Activated B cell treated with CpG ODN at 0.5 μM for 24 hours (primary cell): ENCODE results near the gene CNNM2. TPM values are rescaled to one million over a fixed set of nuclear protein-coding genes. Genes with fewer than 3 reads are reported as not detected.
A peak's percentile ranks its signal among the peaks of the same experiment; 100 is the strongest.

Experiments
- ATAC-seq: fragments of 200-7000 bp; cut with Tn5 transposase; one replicate; pipeline ENCODE4 v1.10.0; 2021; ENCODE audit warnings: low read depth, mild to moderate bottlenecking, moderate library complexity
- CTCF ChIA-PET: fragments of 350-600 bp; sonication (Branson Sonifier 250); formaldehyde crosslinking; loops from one replicate; lab custom pipeline; 2021; ENCODE audit warnings: antibody characterized with exemption; lab: Charles Lee
- POLR2A ChIA-PET: fragments of 350-600 bp; sonication (Branson Sonifier 250); formaldehyde crosslinking; loops from one replicate; lab custom pipeline; 2021; ENCODE audit warnings: antibody characterized with exemption; lab: Charles Lee
- DNase-seq: peaks from one replicate; pipeline ENCODE4 v3.0.0; 2022
- H3K27ac Mint-ChIP-seq: one replicate; pipeline ENCODE4 v1.8.0; 2020; ENCODE audit warnings: mixed read lengths
- H3K27me3 Mint-ChIP-seq: one replicate; pipeline ENCODE4 v1.8.0; 2021; ENCODE audit warnings: mixed read lengths
- H3K36me3 Mint-ChIP-seq: one replicate; pipeline ENCODE4 v1.8.0; 2021; ENCODE audit warnings: low read depth, mixed read lengths
- H3K4me1 Mint-ChIP-seq: one replicate; pipeline ENCODE4 v1.8.0; 2021; ENCODE audit warnings: mixed read lengths
- H3K4me3 Mint-ChIP-seq: one replicate; pipeline ENCODE4 v1.8.0; 2020; ENCODE audit warnings: mild to moderate bottlenecking, mixed read lengths
- H3K9me3 Mint-ChIP-seq: one replicate; pipeline ENCODE4 v1.8.0; 2020; ENCODE audit warnings: mixed read lengths
- intact Hi-C: fragments of 100-400 bp; cut with micrococcal nuclease; formaldehyde crosslinking; loops from one replicate; pipeline ENCODE4 v1.15.1; 2024
- total RNA-seq: library from RNA; stranded (reverse); gene quantifications from 2 replicates; pipeline ENCODE4 v1.2.3, GENCODE V29; 2022
- TF ChIP-seq, protein P1 (sequence below): fragments of 200-600 bp; IDR thresholded peaks from one replicate; pipeline ENCODE4 v1.8.0; 2022; ENCODE audit warnings: antibody characterized with exemption, mild to moderate bottlenecking

CNNM2 gene
- total RNA-seq, 1 donor from 2014 or later, result 7.3 TPM

DNA sequence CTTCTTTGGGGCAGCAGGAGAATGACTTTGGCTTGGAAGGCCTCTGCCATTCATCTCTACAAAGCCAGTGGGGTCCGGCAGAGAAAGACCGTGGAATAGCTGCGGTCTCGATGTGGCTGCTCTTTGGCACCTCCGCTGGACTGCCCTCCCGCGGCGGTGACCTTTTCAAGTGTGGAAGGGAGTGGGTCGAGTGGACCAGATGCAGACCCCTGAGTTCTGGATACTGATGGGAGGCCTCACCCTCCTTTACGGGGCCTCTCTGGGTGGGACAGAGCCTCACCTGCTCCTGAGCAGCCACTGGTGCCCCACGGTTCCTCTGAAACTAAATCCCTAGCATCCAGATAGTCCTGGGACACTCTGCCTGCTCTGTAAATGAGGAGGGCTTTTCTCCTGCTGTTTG, 161.9 kb downstream of the CNNM2 start:
- DNase-seq (no peak), ATAC-seq (no peak)
- TF ChIP-seq, protein P1, sequence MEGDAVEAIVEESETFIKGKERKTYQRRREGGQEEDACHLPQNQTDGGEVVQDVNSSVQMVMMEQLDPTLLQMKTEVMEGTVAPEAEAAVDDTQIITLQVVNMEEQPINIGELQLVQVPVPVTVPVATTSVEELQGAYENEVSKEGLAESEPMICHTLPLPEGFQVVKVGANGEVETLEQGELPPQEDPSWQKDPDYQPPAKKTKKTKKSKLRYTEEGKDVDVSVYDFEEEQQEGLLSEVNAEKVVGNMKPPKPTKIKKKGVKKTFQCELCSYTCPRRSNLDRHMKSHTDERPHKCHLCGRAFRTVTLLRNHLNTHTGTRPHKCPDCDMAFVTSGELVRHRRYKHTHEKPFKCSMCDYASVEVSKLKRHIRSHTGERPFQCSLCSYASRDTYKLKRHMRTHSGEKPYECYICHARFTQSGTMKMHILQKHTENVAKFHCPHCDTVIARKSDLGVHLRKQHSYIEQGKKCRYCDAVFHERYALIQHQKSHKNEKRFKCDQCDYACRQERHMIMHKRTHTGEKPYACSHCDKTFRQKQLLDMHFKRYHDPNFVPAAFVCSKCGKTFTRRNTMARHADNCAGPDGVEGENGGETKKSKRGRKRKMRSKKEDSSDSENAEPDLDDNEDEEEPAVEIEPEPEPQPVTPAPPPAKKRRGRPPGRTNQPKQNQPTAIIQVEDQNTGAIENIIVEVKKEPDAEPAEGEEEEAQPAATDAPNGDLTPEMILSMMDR, result no peak
- Mint-ChIP-seq H3K4me3 (no peak overlapping the region), H3K27ac (no peak overlapping the region), H3K9me3 (no peaks in the 10 kb centered on the region), H3K4me1 (no peaks in the 10 kb centered on the region), H3K36me3 (peaks cover 36% of the 10 kb centered on the region), H3K27me3 (no peaks in the 10 kb centered on the region)
- CTCF ChIA-PET, result interaction anchor here (1.5 kb wide), 1 partner anchor 165 kb away, joined by 3 read pairs; no protein-coding TSS in a partner anchor
- POLR2A ChIA-PET, result no interaction called here
- intact Hi-C loops, result no loop called here

DNA sequence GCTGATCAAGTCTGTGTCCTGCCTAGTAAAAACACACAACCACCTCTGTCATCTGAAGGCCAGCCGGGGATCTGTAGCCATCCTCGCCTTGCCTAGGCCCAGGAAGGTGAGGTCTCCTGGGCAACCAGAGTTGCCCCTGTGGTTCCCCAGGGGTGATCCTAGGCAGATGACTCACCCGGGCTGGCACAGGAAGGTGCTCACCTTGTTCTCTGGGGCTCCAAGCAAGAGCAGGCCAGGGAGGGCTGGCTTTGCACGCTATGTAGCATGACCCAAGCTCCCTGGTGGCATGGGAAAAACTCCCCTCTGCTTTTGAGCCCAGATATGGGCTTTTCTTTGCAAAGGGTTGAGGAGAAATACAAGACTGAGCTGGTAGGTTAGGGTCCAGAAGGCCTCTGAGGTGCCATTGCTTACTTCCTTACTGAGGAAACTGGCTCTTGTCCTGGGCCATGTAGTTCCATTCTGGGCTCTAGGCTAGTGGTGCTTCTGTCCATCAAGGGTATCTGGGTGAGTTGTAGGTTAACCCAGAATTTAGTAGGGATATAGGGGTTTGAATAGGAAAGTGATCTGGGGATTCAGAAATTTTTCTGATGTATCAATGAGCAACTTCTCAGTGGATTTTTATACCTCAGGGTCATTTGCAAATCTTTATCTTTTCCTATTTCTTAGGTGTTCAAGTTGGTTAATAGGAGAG, 162.9 kb downstream of the CNNM2 start:
- ChIA-PET POLR2A (no interaction called here), CTCF (interaction anchor here (1.1 to 1.5 kb wide), 2 partner anchors 14 to 164 kb away, joined by 3 read pairs; no protein-coding TSS in a partner anchor)
- TF ChIP-seq, protein P1, result no peak
- Mint-ChIP-seq H3K36me3 (peaks cover 41% of the 10 kb centered on the region), H3K4me1 (no peaks in the 10 kb centered on the region), H3K9me3 (no peaks in the 10 kb centered on the region), H3K27ac (peak overlapping the region; percentile 47), H3K4me3 (no peak overlapping the region), H3K27me3 (no peaks in the 10 kb centered on the region)
- intact Hi-C loops, result no loop called here
- DNase-seq (no peak), ATAC-seq (no peak)

DNA sequence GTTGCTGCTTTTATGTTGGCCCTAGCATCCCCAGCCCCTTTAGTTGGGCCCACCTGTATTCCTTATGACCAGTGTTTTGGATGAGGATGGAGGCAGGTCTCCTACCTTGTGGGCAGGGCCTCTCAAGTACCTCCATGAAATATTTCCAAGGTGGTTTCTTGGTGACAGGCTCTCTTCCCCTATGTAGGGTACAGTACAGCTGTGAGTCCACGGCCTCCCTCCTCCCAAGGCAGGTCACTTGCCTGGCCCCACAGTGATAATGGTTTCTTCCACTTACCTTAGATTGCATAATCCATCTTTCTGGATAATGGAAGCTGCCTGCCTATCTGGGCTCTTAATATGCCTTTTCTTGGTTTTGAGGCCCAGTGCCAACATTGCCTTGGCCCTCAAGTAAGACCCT, 164.6 kb downstream of the CNNM2 start:
- intact Hi-C loops, result no loop called here
- ChIA-PET CTCF (no interaction called here), POLR2A (no interaction called here)
- no peak for DNase-seq
- no peak for ATAC-seq
- no peak overlapping the region for H3K27ac Mint-ChIP-seq
- peaks cover 38% of the 10 kb centered on the region for H3K36me3 Mint-ChIP-seq
- H3K27me3 Mint-ChIP-seq, result no peaks in the 10 kb centered on the region
- H3K4me3 Mint-ChIP-seq, result no peak overlapping the region
- TF ChIP-seq, protein P1, result no peak
- no peaks in the 10 kb centered on the region for H3K9me3 Mint-ChIP-seq
- H3K4me1 Mint-ChIP-seq, result no peaks in the 10 kb centered on the region

DNA sequence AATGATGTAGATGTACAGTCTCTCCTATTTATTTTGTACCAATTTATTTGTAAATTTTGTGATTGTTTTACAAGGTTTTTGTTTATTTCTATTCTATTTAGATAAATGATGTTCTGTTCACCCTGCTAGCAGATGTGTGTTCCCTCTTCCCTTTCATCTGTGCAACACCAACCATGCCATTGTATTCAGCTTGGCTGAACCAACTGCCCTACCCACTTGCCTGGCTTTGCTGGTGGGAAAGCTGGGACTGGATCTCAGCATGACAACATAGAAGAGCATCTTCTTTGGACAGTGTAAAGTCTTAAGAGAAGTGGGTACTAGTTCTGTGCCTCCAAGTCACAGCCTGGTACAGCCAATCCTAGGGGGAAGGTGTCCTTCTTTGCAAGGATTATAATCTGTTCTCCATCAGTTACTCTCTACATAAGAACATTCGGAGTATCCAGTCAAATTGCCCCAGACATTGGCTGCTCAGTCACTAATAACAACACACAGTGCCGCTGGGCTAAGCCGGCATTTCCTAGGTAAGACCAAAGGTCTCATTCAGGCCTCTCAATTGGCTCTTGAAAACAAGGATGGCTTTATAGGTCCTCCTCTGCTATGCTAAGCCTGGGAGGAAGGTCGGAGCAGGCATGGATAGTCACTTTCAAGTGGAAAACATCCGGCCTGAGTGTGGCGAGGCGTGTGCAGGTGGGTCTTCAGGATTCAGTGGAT, 165.3 kb downstream of the CNNM2 start:
- H3K4me3 Mint-ChIP-seq, result no peak overlapping the region
- H3K9me3 Mint-ChIP-seq, result no peaks in the 10 kb centered on the region
- intact Hi-C loops, result no loop called here
- H3K4me1 Mint-ChIP-seq, result no peaks in the 10 kb centered on the region
- TF ChIP-seq, protein P1, result no peak
- ATAC-seq, result no peak
- H3K27me3 Mint-ChIP-seq, result no peaks in the 10 kb centered on the region
- H3K27ac Mint-ChIP-seq, result no peak overlapping the region
- CTCF ChIA-PET, result no interaction called here
- H3K36me3 Mint-ChIP-seq, result peaks cover 40% of the 10 kb centered on the region
- DNase-seq, result no peak
- POLR2A ChIA-PET, result no interaction called here

DNA sequence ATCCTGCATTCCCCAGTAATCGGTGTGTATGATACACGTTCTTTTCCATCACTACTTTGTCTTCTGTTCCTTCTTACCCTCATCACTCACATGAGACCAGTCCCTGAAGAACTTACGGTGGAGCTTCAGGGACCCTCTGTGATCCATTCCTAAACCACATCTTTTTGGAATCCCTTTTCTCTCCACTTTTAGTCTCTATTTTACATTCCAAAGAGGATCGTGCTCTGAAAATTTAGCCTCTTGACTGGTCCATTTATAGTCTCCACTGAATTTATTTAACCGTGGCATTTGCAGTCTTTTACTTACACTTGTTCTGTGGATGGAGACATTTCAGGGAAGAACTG, 165.9 kb downstream of the CNNM2 start:
- no peaks in the 10 kb centered on the region for H3K4me1 Mint-ChIP-seq
- intact Hi-C loops, result no loop called here
- H3K27ac Mint-ChIP-seq, result no peak overlapping the region
- ChIA-PET CTCF (no interaction called here), POLR2A (no interaction called here)
- TF ChIP-seq, protein P1, result no peak
- DNase-seq (no peak), ATAC-seq (no peak)
- H3K27me3 Mint-ChIP-seq, result no peaks in the 10 kb centered on the region
- H3K36me3 Mint-ChIP-seq, result peaks cover 43% of the 10 kb centered on the region
- no peak overlapping the region for H3K4me3 Mint-ChIP-seq
- no peaks in the 10 kb centered on the region for H3K9me3 Mint-ChIP-seq
